OCI-LY7 (cell line): ENCODE data around the gene KRT9. TPM values are rescaled to one million over a fixed set of nuclear protein-coding genes. Genes with fewer than 3 reads are reported as not detected.
"Not testable (repeated sequence)": the region's sequence is repeated elsewhere in the genome, so short reads cannot be mapped to it uniquely, and the experiment has no call there.

Source experiments
- BruUV-seq: library from RNA; stranded (reverse); fragments of 400-500 nt; replicated peaks from 2 replicates; lab custom pipeline; 2021; lab: Mats Ljungman, UMichigan
- CTCF ChIA-PET: fragments of 300-600 bp; sonication (Branson Sonifier 250); formaldehyde crosslinking; loops from one replicate; lab custom pipeline; 2022; ENCODE audit warnings: antibody characterized with exemption; ENCODE audit not compliant: unreplicated experiment; lab: Charles Lee
- POLR2A ChIA-PET: fragments of 300-600 bp; sonication (Branson Sonifier 250); formaldehyde crosslinking; loops from one replicate; lab custom pipeline; 2022; ENCODE audit warnings: antibody characterized with exemption; lab: Charles Lee
- DNase-seq: peaks from one replicate; pipeline ENCODE4 v3.0.0-alpha.2; 2015; ENCODE audit warnings: low spot score
- H2AFZ ChIP-seq: fragments of 200-600 bp; sonication (generic), shearing (Covaris generic); 2 replicates; pipeline ENCODE4 v1.6.1; 2014; ENCODE audit warnings: mild to moderate bottlenecking, antibody characterized with exemption, low read length, moderate library complexity
- H3K27ac ChIP-seq: fragments of 200-600 bp; sonication (generic); 2 replicates; pipeline ENCODE4 v1.5.1; 2014; ENCODE audit warnings: mixed run types, low read depth, mild to moderate bottlenecking, moderate library complexity, low read length, inconsistent platforms; ENCODE audit not compliant: poor library complexity, severe bottlenecking
- H3K36me3 ChIP-seq: fragments of 200-600 bp; sonication (generic); 2 replicates; pipeline ENCODE4 v1.6.1; 2014; ENCODE audit warnings: mild to moderate bottlenecking, antibody characterized with exemption, low read length, moderate library complexity, mixed read lengths; ENCODE audit not compliant: insufficient read depth
- H3K4me1 ChIP-seq: fragments of 200-600 bp; sonication (generic); 2 replicates; pipeline ENCODE4 v1.5.1; 2014; ENCODE audit warnings: mild to moderate bottlenecking, low read length; ENCODE audit not compliant: insufficient read depth, poor library complexity, severe bottlenecking
- H3K4me2 ChIP-seq: fragments of 200-600 bp; sonication (generic); 2 replicates; pipeline ENCODE4 v1.6.1; 2014; ENCODE audit warnings: mild to moderate bottlenecking, low read length
- H3K4me3 ChIP-seq: fragments of 200-600 bp; sonication (generic); 2 replicates; pipeline ENCODE4 v1.5.1; 2014; ENCODE audit warnings: mild to moderate bottlenecking, low read depth, low read length; ENCODE audit not compliant: poor library complexity, severe bottlenecking
- H3K79me2 ChIP-seq: fragments of 200-600 bp; sonication (generic); 2 replicates; pipeline ENCODE4 v1.6.1; 2016; ENCODE audit warnings: low read depth, mild to moderate bottlenecking, low read length, moderate library complexity, mixed read lengths; ENCODE audit not compliant: insufficient read depth
- H3K9me2 ChIP-seq: fragments of 200-600 bp; sonication (generic); 2 replicates; pipeline ENCODE4 v1.6.1; 2016; ENCODE audit warnings: mild to moderate bottlenecking, low read length, mixed read lengths; ENCODE audit not compliant: insufficient read depth
- H3K9me3 ChIP-seq: fragments of 200-600 bp; sonication (generic); 2 replicates; pipeline ENCODE4 v1.6.1; 2014; ENCODE audit warnings: mild to moderate bottlenecking, mixed run types, low read length, mixed read lengths
- H4K20me1 ChIP-seq: fragments of 200-600 bp; sonication (generic); 2 replicates; pipeline ENCODE4 v1.6.1; 2014; ENCODE audit warnings: mild to moderate bottlenecking, antibody characterized with exemption, low read length, moderate library complexity, mixed read lengths; ENCODE audit not compliant: insufficient read depth
- CTCF ChIP-seq: fragments of 200-600 bp; sonication (generic); conservative IDR thresholded peaks from 2 replicates; pipeline ENCODE4 v1.5.1; 2014; ENCODE audit warnings: mild to moderate bottlenecking, antibody characterized with exemption, low read length, moderate library complexity, mixed read lengths
- EZH2phosphoT487 ChIP-seq: fragments of 200-600 bp; sonication (generic); IDR thresholded peaks from 2 replicates; pipeline ENCODE4 v1.6.1; 2018; ENCODE audit warnings: low read depth, borderline replicate concordance, mild to moderate bottlenecking, mixed run types, antibody characterized with exemption, low read length, moderate library complexity, mixed read lengths
- intact Hi-C: fragments of 100-400 bp; cut with micrococcal nuclease; formaldehyde crosslinking; loops from one replicate; pipeline ENCODE4 v1.10.0; 2022; ENCODE audit not compliant: unreplicated experiment
- total RNA-seq, 2 experiments: library from RNA; depleted of rRNA in 1 of 2; stranded (reverse); fragments of >200 nt in 1 of 2; shearing (Covaris generic) in 1 of 2; gene quantifications; 2 replicates each; pipeline ENCODE4 v1.2.3, GENCODE V29; 2014 to 2022

The KRT9 gene
- total RNA-seq, 2 experiments from 2014 or later = not detected

GRCh38 chr17:41613277-41614082 is 41.6 kb upstream of the KRT9 start:
- no peaks in the 10 kb centered on the region for H3K9me2 ChIP-seq
- no peaks in the 10 kb centered on the region for H4K20me1 ChIP-seq
- H2AFZ ChIP-seq = no peak overlapping the region
- no peak overlapping the region for H3K27ac ChIP-seq
- H3K9me3 ChIP-seq = no peaks in the 10 kb centered on the region
- DNase-seq = no peak
- POLR2A ChIA-PET = no interaction called here
- H3K36me3 ChIP-seq = no peaks in the 10 kb centered on the region
- CTCF ChIA-PET = no interaction called here
- BruUV-seq = no TSS peak
- no peaks in the 10 kb centered on the region for H3K4me1 ChIP-seq
- intact Hi-C loops = no loop called here
- H3K4me3 ChIP-seq = no peak overlapping the region
- H3K4me2 ChIP-seq = no peak overlapping the region
- no peak for TF ChIP-seq CTCF
- no peaks in the 10 kb centered on the region for H3K79me2 ChIP-seq

GRCh38 chr17:41612376-41613160 is 40.7 kb upstream of the KRT9 start, which contains the start of gene KRT16:
KRT16 (minus strand) TSS chr17:41612767; CDS start chr17:41612688, 79 bp downstream.
- H3K4me1 ChIP-seq, BruUV-seq, DNase-seq, H4K20me1 ChIP-seq, H3K79me2 ChIP-seq, H3K36me3 ChIP-seq, CTCF ChIA-PET, H2AFZ ChIP-seq, H3K27ac ChIP-seq, H3K9me2 ChIP-seq, intact Hi-C loops, H3K9me3 ChIP-seq, H3K4me2 ChIP-seq, H3K4me3 ChIP-seq, POLR2A ChIA-PET: not testable (repeated sequence)

- intact Hi-C loops = no loop called here
- H3K9me2 ChIP-seq = no peaks in the 10 kb centered on the region
- H4K20me1 ChIP-seq = no peaks in the 10 kb centered on the region
- BruUV-seq = no TSS peak
- H3K27ac ChIP-seq = no peak overlapping the region
- DNase-seq = no peak
- H3K36me3 ChIP-seq = no peaks in the 10 kb centered on the region
- H3K4me1 ChIP-seq = no peaks in the 10 kb centered on the region
- H2AFZ ChIP-seq = no peak overlapping the region
- H3K79me2 ChIP-seq = no peaks in the 10 kb centered on the region
- ChIA-PET CTCF (no interaction called here), POLR2A (interaction anchor here (0.5 kb wide), 1 partner anchor 1849 kb away, joined by 4 read pairs; no protein-coding TSS in a partner anchor)
- TF ChIP-seq CTCF (no peak), EZH2phosphoT487 (no peak)
- H3K4me3 ChIP-seq = no peak overlapping the region
- no peak overlapping the region for H3K4me2 ChIP-seq
- H3K9me3 ChIP-seq = 0 out of 2 replicates have a peak, but pooled peaks cover 5% of the 10 kb centered on the region
Observed at GRCh38 chr17:41610965-41611640, 39.2 kb upstream of the KRT9 start.

- CTCF ChIA-PET, BruUV-seq, H3K4me1 ChIP-seq: not testable (repeated sequence)
Observed at GRCh38 chr17:41610061-41610517, 38.2 kb upstream of the KRT9 start.

More at GRCh38 chr17:41610061-41610517, 38.2 kb upstream of the KRT9 start:
- H3K79me2 ChIP-seq, intact Hi-C loops, H3K27ac ChIP-seq, H2AFZ ChIP-seq, DNase-seq, H3K4me2 ChIP-seq, H3K9me3 ChIP-seq, POLR2A ChIA-PET, H4K20me1 ChIP-seq, H3K4me3 ChIP-seq, H3K36me3 ChIP-seq, H3K9me2 ChIP-seq: not testable (repeated sequence)
